Fibroblast of skin of scalp (primary cell): ENCODE results near the gene NUDCD3.
A peak's percentile ranks its signal among the peaks of the same experiment; 100 is the strongest.

ENCODE experiments used
- DNase-seq: peaks from one replicate; pipeline ENCODE4 v3.0.0-alpha.2; 2013

NUDCD3 gene

GRCh38 chr7:44477063-44477830 lies 13.2 kb downstream of the NUDCD3 start:
- DNase-seq: peak; percentile 79

- no peak for DNase-seq
These were observed 14.1 kb downstream of the NUDCD3 start for GRCh38 chr7:44476313-44476712.

- DNase-seq: peak; percentile 12
These were observed 17.2 kb downstream of the NUDCD3 start for GRCh38 chr7:44473295-44473694.

GRCh38 chr7:44472843-44473242 lies 17.6 kb downstream of the NUDCD3 start:
- no peak for DNase-seq

- DNase-seq: no peak
These were observed 18.6 kb downstream of the NUDCD3 start for GRCh38 chr7:44471850-44472249.

GRCh38 chr7:44471436-44471835 lies 19.0 kb downstream of the NUDCD3 start:
- no peak for DNase-seq

GRCh38 chr7:44470628-44471245 lies 19.7 kb downstream of the NUDCD3 start:
- no peak for DNase-seq

GRCh38 chr7:44470135-44470479 lies 20.4 kb downstream of the NUDCD3 start:
- peak; percentile 11 for DNase-seq

GRCh38 chr7:44469461-44470134 lies 20.9 kb downstream of the NUDCD3 start:
- DNase-seq: peak; percentile 13

GRCh38 chr7:44467217-44467548 lies 23.3 kb downstream of the NUDCD3 start:
- no peak for DNase-seq

- DNase-seq: peak; percentile 56
These were observed 23.9 kb downstream of the NUDCD3 start for GRCh38 chr7:44466300-44467216.

- DNase-seq: no peak
These were observed 25.0 kb downstream of the NUDCD3 start for GRCh38 chr7:44465490-44465889.

- DNase-seq: no peak
These were observed 27.2 kb downstream of the NUDCD3 start for GRCh38 chr7:44463169-44463808.

GRCh38 chr7:44461387-44461786 lies 29.1 kb downstream of the NUDCD3 start:
- DNase-seq: peak; percentile 71

GRCh38 chr7:44460325-44460724 lies 30.1 kb downstream of the NUDCD3 start:
- DNase-seq: no peak

- no peak for DNase-seq
These were observed 35.3 kb downstream of the NUDCD3 start for GRCh38 chr7:44455155-44455554.

- DNase-seq: no peak
These were observed 36.1 kb downstream of the NUDCD3 start for GRCh38 chr7:44454348-44454747.

- DNase-seq: no peak
These were observed 39.3 kb downstream of the NUDCD3 start for GRCh38 chr7:44451123-44451522.

GRCh38 chr7:44449584-44449928 lies 40.9 kb downstream of the NUDCD3 start:
- peak; percentile 74 for DNase-seq

- DNase-seq: no peak
These were observed 41.4 kb downstream of the NUDCD3 start for GRCh38 chr7:44448922-44449583.

GRCh38 chr7:44447874-44448425 lies 42.5 kb downstream of the NUDCD3 start:
- no peak for DNase-seq
